Motor neuron (in vitro differentiated cells): Measurements from ENCODE around the gene GPR39. TPM values are rescaled to one million over a fixed set of nuclear protein-coding genes. Genes with fewer than 3 reads are reported as not detected.

Experiments
- ATAC-seq, 8 experiments: fragments of 200-7000 bp; cut with Tn5 transposase; replicated peaks in 6 of 8; 2 replicates each; pipeline ENCODE4 v1.8.0; 2021; ENCODE audit warnings: mild to moderate bottlenecking in 8 of 8, moderate library complexity in 8 of 8
- H3K27ac ChIP-seq, 2 donors: fragments of 250-450 bp; sonication (Bioruptor Pico); 2 replicates each; pipeline ENCODE4 v1.9.0; 2021; ENCODE audit warnings: antibody characterized with exemption in 2 of 2, mild to moderate bottlenecking in 2 of 2, moderate library complexity in 1 of 2
- H3K4me1 ChIP-seq, 2 donors: fragments of 250-450 bp; sonication (Bioruptor Pico); replicated peaks in 1 of 2; 2 replicates each; pipeline ENCODE4 v1.6.1; 2021; ENCODE audit warnings: antibody characterized with exemption in 2 of 2, mild to moderate bottlenecking in 2 of 2, moderate library complexity in 1 of 2
- H3K4me3 ChIP-seq, 5 donors: fragments of 250-450 bp; sonication (Bioruptor Pico); 2 replicates each; pipeline ENCODE4 v1.9.0; 2021; ENCODE audit warnings: antibody characterized with exemption in 5 of 5, mild to moderate bottlenecking in 5 of 5, moderate library complexity in 4 of 5
- WGBS, 10 experiments: fragments of 450-650 bp; shearing (Covaris generic); methylation state at CpG; one replicate each; pipeline ENCODE4 v1.0.0; 2022; 5-methylcytosine and 5-hydroxymethylcytosine counted together
- in situ Hi-C, 9 experiments: fragments of 400-800 bp; cut with MboI; loops; one replicate each; pipeline ENCODE4 v1.15.0; 2021; ENCODE audit warnings: low sequenced_read_pairs in 9 of 9, low pct_unique_long_range_greater_than_20kb in 2 of 9; ENCODE audit not compliant: unreplicated experiment in 9 of 9
- total RNA-seq, 8 experiments: library from RNA; unstranded; fragments of 300-600 nt; gene quantifications; 2 replicates each; pipeline versions ENCODE4 v1.2.3 to v1.2.4, GENCODE V29; 2022

The GPR39 gene
- total RNA-seq = 1 to 10 TPM in 2 of 8 experiments, under 1 TPM in 4, not detected in 2; 0.38 to 1.3 (median 0.82) TPM

GRCh38 chr2:132416723-132417395 is at the start of gene GPR39:
TSS of gene GPR39 (plus strand) at chr2:132416805.
- ATAC-seq = no peak
- Histone ChIP-seq H3K4me3 (peak within 1 kb of the TSS; percentile 32 to 44 (median 38)), H3K27ac (peak within 1 kb of the TSS; percentile 63 to 87), H3K4me1 (peaks cover 22 to 31% of the 10 kb centered on the region in 2 donors)
- 0 to 100% (median 90%) methylated on average over 1 to 7 of the region's 23 CpGs; no CpG with 5 or more reads in 1 of the 10 experiments for WGBS, 10 experiments
- in situ Hi-C loops = no loop called here

- in situ Hi-C loops = no loop called here
- no peak overlapping the region for H3K4me3 ChIP-seq
- 0 to 50% (median 28%) methylated on average over 1 to 2 of the region's 2 CpGs; no CpG with 5 or more reads in 2 of the 10 experiments for WGBS, 10 experiments
- no peaks in the 10 kb centered on the region for H3K4me1 ChIP-seq
- peak in 5 of 8 experiments; percentile 36 to 100 (median 67) for ATAC-seq
- no peak overlapping the region for H3K27ac ChIP-seq
Observed at GRCh38 chr2:132368191-132368590, 48.4 kb upstream of the GPR39 start.

GRCh38 chr2:132372276-132372675 is 44.3 kb upstream of the GPR39 start:
- WGBS, 10 experiments = 83 to 100% (median 96%) methylated on average over 1 to 3 of the region's 3 CpGs; no CpG with 5 or more reads in 2 of the 10 experiments

GRCh38 chr2:132373391-132374135 is 43.0 kb upstream of the GPR39 start:
- peak in 1 of 8 experiments; percentile 39 for ATAC-seq

More at GRCh38 chr2:132372276-132372675, 44.3 kb upstream of the GPR39 start:
- Histone ChIP-seq H3K4me1 (no peaks in the 10 kb centered on the region), H3K4me3 (no peak overlapping the region), H3K27ac (no peak overlapping the region)
- in situ Hi-C loops = no loop called here
- no peak for ATAC-seq

GRCh38 chr2:132374151-132374550 is 42.5 kb upstream of the GPR39 start:
- Histone ChIP-seq H3K27ac (no peak overlapping the region), H3K4me3 (no peak overlapping the region), H3K4me1 (no peaks in the 10 kb centered on the region)
- in situ Hi-C loops = no loop called here
- ATAC-seq = no peak

More at GRCh38 chr2:132373391-132374135, 43.0 kb upstream of the GPR39 start:
- 22 to 90% (median 63%) methylated on average over 1 to 5 of the region's 5 CpGs; no CpG with 5 or more reads in 2 of the 10 experiments for WGBS, 10 experiments
- in situ Hi-C loops = no loop called here
- Histone ChIP-seq H3K4me3 (no peak overlapping the region), H3K27ac (no peak overlapping the region), H3K4me1 (no peaks in the 10 kb centered on the region)

GRCh38 chr2:132374551-132374950 is 42.1 kb upstream of the GPR39 start:
- in situ Hi-C loops = no loop called here
- ATAC-seq = peak in 4 of 8 experiments; percentile 18 to 48 (median 31)
- no peaks in the 10 kb centered on the region for H3K4me1 ChIP-seq
- no peak overlapping the region for H3K27ac ChIP-seq
- WGBS, 10 experiments = 0 to 100% (median 98%) methylated on average over 1 to 2 of the region's 2 CpGs; no CpG with 5 or more reads in 4 of the 10 experiments
- no peak overlapping the region for H3K4me3 ChIP-seq

GRCh38 chr2:132374961-132375360 is 41.6 kb upstream of the GPR39 start:
- no peak for ATAC-seq
- no peak overlapping the region for H3K27ac ChIP-seq
- in situ Hi-C loops = no loop called here
- WGBS, 10 experiments = 0 to 100% (median 90%) methylated on average over 1 of the region's 1 CpG; no CpG with 5 or more reads in 2 of the 10 experiments
- no peaks in the 10 kb centered on the region for H3K4me1 ChIP-seq
- H3K4me3 ChIP-seq = no peak overlapping the region

- WGBS, 10 experiments = 19 to 100% (median 49%) methylated on average over 1 to 4 of the region's 4 CpGs; no CpG with 5 or more reads in 2 of the 10 experiments
- in situ Hi-C loops = no loop called here
- Histone ChIP-seq H3K4me1 (no peaks in the 10 kb centered on the region), H3K4me3 (no peak overlapping the region), H3K27ac (no peak overlapping the region)
- ATAC-seq = no peak
Observed at GRCh38 chr2:132381376-132381775, 35.2 kb upstream of the GPR39 start.

- H3K4me1 ChIP-seq = no peaks in the 10 kb centered on the region
- H3K4me3 ChIP-seq = no peak overlapping the region
- ATAC-seq = peak in 1 of 8 experiments; percentile 47
- no peak overlapping the region for H3K27ac ChIP-seq
- in situ Hi-C loops = no loop called here
- WGBS, 10 experiments = 17 to 90% (median 55%) methylated on average over 1 to 5 of the region's 8 CpGs; no CpG with 5 or more reads in 2 of the 10 experiments
Observed at GRCh38 chr2:132383956-132384355, 32.6 kb upstream of the GPR39 start.

GRCh38 chr2:132384491-132385151 is 32.0 kb upstream of the GPR39 start:
- ATAC-seq = no peak
- Histone ChIP-seq H3K27ac (no peak overlapping the region), H3K4me1 (no peaks in the 10 kb centered on the region), H3K4me3 (no peak overlapping the region)
- in situ Hi-C loops = no loop called here
- 22 to 91% (median 48%) methylated on average over 1 to 4 of the region's 4 CpGs; no CpG with 5 or more reads in 2 of the 10 experiments for WGBS, 10 experiments

GRCh38 chr2:132387126-132387525 is 29.5 kb upstream of the GPR39 start:
- WGBS, 10 experiments = 0 to 100% (median 84%) methylated on average over 1 of the region's 1 CpG; no CpG with 5 or more reads in 2 of the 10 experiments
- H3K4me3 ChIP-seq = no peak overlapping the region
- H3K27ac ChIP-seq = no peak overlapping the region
- in situ Hi-C loops = no loop called here
- peaks cover 0 to 5% of the 10 kb centered on the region in 2 donors for H3K4me1 ChIP-seq
- no peak for ATAC-seq

- in situ Hi-C loops = no loop called here
- no peak overlapping the region for H3K4me3 ChIP-seq
- no peak for ATAC-seq
- H3K4me1 ChIP-seq = peaks cover 7 to 17% of the 10 kb centered on the region in 2 donors
- 59 to 90% (median 60%) methylated on average over 1 to 3 of the region's 3 CpGs; no CpG with 5 or more reads in 7 of the 10 experiments for WGBS, 10 experiments
- no peak overlapping the region for H3K27ac ChIP-seq
Observed at GRCh38 chr2:132390076-132390475, 26.5 kb upstream of the GPR39 start.

- ATAC-seq = no peak
- Histone ChIP-seq H3K4me3 (no peak overlapping the region), H3K4me1 (peaks cover 7 to 17% of the 10 kb centered on the region in 2 donors), H3K27ac (no peak overlapping the region)
- in situ Hi-C loops = no loop called here
- WGBS, 10 experiments = 21 to 75% (median 63%) methylated on average over 1 to 3 of the region's 3 CpGs; no CpG with 5 or more reads in 6 of the 10 experiments
Observed at GRCh38 chr2:132391378-132391777, 25.2 kb upstream of the GPR39 start.
